ENCODE data around the gene CCDC40.

GRCh38 chr17:80047176-80047575, 10.7 kb downstream of the CCDC40 start:
- TF ChIP-seq, protein P1, sequence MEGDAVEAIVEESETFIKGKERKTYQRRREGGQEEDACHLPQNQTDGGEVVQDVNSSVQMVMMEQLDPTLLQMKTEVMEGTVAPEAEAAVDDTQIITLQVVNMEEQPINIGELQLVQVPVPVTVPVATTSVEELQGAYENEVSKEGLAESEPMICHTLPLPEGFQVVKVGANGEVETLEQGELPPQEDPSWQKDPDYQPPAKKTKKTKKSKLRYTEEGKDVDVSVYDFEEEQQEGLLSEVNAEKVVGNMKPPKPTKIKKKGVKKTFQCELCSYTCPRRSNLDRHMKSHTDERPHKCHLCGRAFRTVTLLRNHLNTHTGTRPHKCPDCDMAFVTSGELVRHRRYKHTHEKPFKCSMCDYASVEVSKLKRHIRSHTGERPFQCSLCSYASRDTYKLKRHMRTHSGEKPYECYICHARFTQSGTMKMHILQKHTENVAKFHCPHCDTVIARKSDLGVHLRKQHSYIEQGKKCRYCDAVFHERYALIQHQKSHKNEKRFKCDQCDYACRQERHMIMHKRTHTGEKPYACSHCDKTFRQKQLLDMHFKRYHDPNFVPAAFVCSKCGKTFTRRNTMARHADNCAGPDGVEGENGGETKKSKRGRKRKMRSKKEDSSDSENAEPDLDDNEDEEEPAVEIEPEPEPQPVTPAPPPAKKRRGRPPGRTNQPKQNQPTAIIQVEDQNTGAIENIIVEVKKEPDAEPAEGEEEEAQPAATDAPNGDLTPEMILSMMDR (IDR thresholded peaks at IDR 0.05) = no peak
- TF ChIP-seq POLR2A (IDR thresholded peaks at IDR 0.05) (no peak), POLR2AphosphoS5 (IDR thresholded peaks at IDR 0.05) (no peak)
